Suprapubic skin (tissue), 4 donors: Measurements from ENCODE around the gene RNF150.
"Not testable (repeated sequence)": the region's sequence is repeated elsewhere in the genome, so short reads cannot be mapped to it uniquely, and the experiment has no call there.

Source experiments
- CTCF ChIP-seq, 2 donors: fragments of 200-600 bp in 1 of 2; fragments of 450-650 bp in 1 of 2; sonication (generic) in 1 of 2; IDR thresholded peaks; one replicate each; pipeline ENCODE4 v1.5.1; 2016 to 2019; ENCODE audit warnings: antibody characterized with exemption in 2 of 2, mild to moderate bottlenecking in 1 of 2, moderate library complexity in 1 of 2
- EP300 ChIP-seq: sonication (generic); formaldehyde crosslinking; IDR thresholded peaks from one replicate; pipeline ENCODE4 v1.6.1; 2017; ENCODE audit warnings: antibody characterized with exemption
- POLR2A ChIP-seq, 2 donors: fragments of 450-650 bp; IDR thresholded peaks; one replicate each; pipeline ENCODE4 v1.6.1; 2017; ENCODE audit warnings: antibody characterized with exemption in 2 of 2, mild to moderate bottlenecking in 2 of 2, moderate library complexity in 2 of 2
- POLR2AphosphoS5 ChIP-seq, 3 donors: sonication (generic); formaldehyde crosslinking; IDR thresholded peaks; one replicate each; pipeline ENCODE4 v1.6.1; 2017; ENCODE audit warnings: antibody characterized with exemption in 3 of 3

GRCh38 chr4:141165001-141165400 is 31.7 kb upstream of the RNF150 start:
- TF ChIP-seq POLR2A (IDR thresholded peaks at IDR 0.05); CTCF (IDR thresholded peaks at IDR 0.05); EP300; POLR2AphosphoS5 (IDR thresholded peaks at IDR 0.05): not testable (repeated sequence)
